Measurements from ENCODE around the gene ADAMTS19.

GRCh38 chr5:129547137-129547536 lies 87.0 kb downstream of the ADAMTS19 start:
- TF ChIP-seq, protein P1, sequence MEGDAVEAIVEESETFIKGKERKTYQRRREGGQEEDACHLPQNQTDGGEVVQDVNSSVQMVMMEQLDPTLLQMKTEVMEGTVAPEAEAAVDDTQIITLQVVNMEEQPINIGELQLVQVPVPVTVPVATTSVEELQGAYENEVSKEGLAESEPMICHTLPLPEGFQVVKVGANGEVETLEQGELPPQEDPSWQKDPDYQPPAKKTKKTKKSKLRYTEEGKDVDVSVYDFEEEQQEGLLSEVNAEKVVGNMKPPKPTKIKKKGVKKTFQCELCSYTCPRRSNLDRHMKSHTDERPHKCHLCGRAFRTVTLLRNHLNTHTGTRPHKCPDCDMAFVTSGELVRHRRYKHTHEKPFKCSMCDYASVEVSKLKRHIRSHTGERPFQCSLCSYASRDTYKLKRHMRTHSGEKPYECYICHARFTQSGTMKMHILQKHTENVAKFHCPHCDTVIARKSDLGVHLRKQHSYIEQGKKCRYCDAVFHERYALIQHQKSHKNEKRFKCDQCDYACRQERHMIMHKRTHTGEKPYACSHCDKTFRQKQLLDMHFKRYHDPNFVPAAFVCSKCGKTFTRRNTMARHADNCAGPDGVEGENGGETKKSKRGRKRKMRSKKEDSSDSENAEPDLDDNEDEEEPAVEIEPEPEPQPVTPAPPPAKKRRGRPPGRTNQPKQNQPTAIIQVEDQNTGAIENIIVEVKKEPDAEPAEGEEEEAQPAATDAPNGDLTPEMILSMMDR (CRISPR knock-in tag; IDR thresholded peaks at IDR 0.05), result no peak
- TF ChIP-seq ATM (IDR thresholded peaks at IDR 0.05; ENCODE audit: borderline replicate concordance), result no peak
- no peak for TF ChIP-seq KDM6A (CRISPR knock-in tag; IDR thresholded peaks at IDR 0.05; ENCODE audit: low read depth)
- TF ChIP-seq POLR2A (IDR thresholded peaks at IDR 0.05; ENCODE audit: insufficient read depth in 1 of 2, low read depth in 2 of 2, low read length in 2 of 2), result no peak
- TF ChIP-seq ZSCAN5A (CRISPR knock-in tag; IDR thresholded peaks at IDR 0.05; ENCODE audit: borderline replicate concordance), result no peak
- no peak for TF ChIP-seq ZNF335 (CRISPR knock-in tag; IDR thresholded peaks at IDR 0.05)
- TF ChIP-seq NBN (conservative IDR thresholded peaks at IDR 0.05), result no peak
- no peak for TF ChIP-seq ATF1 (CRISPR knock-in tag; IDR thresholded peaks at IDR 0.05)
- no peak for TF ChIP-seq ZSCAN30 (CRISPR knock-in tag; IDR thresholded peaks at IDR 0.05)
- TF ChIP-seq EHMT2 (IDR thresholded peaks at IDR 0.05; ENCODE audit: borderline replicate concordance, low read depth, low read length), result no peak
- no peak for TF ChIP-seq BCLAF1 (IDR thresholded peaks at IDR 0.05)

Data from HepG2 (cell line).